H1 (cell line): ENCODE measurements around the gene UPF2. TPM values are rescaled to one million over a fixed set of nuclear protein-coding genes. Genes with fewer than 3 reads are reported as not detected.

ENCODE experiments used
- ASH2L ChIP-seq: fragments of 200-600, 300-600 bp; sonication (generic); IDR thresholded peaks from one replicate; pipeline ENCODE4 v1.7.1; 2017; ENCODE audit warnings: low read length
- BCL11A ChIP-seq, 2 experiments: IDR thresholded peaks; one replicate each; pipeline ENCODE4 v1.6.1; 2011; ENCODE audit warnings: low read depth in 2 of 2, low read length in 2 of 2, mild to moderate bottlenecking in 2 of 2
- CHD2 ChIP-seq: IDR thresholded peaks from 2 replicates; pipeline ENCODE4 v1.6.1; 2012; ENCODE audit warnings: low read length, improper control_type of control experiment
- HDAC2 ChIP-seq, 2 experiments: fragments of 300-600 bp in 1 of 2; sonication (generic) in 1 of 2; IDR thresholded peaks; 2 replicates each; pipeline ENCODE4 v1.6.1; 2011 to 2012; ENCODE audit warnings: low read depth in 2 of 2, low read length in 2 of 2, mild to moderate bottlenecking in 2 of 2, moderate library complexity in 2 of 2, borderline replicate concordance in 1 of 2, inconsistent platforms in 1 of 2
- SAP30 ChIP-seq: fragments of 300-600 bp; sonication (generic); IDR thresholded peaks from 2 replicates; pipeline ENCODE4 v1.7.1; 2012; ENCODE audit warnings: low read length, moderate library complexity, mild to moderate bottlenecking, inconsistent platforms; ENCODE audit not compliant: insufficient read depth, insufficient replicate concordance
- TEAD4 ChIP-seq: IDR thresholded peaks from 2 replicates; pipeline ENCODE4 v1.6.1; 2012; ENCODE audit warnings: low read depth, low read length, inconsistent platforms, mixed read lengths
- polyA plus RNA-seq, 7 experiments: library from polyadenylated mRNA; depleted of rRNA in 3 of 7; stranded (reverse) in 5 of 7; unstranded in 2 of 7; fragments of >200 nt in 5 of 7; fragments of 200-250 nt in 2 of 7; gene quantifications; 1 replicate in 5 of 7; 2 replicates in 1 of 7; 4 replicates in 1 of 7; pipeline versions ENCODE4 v1.2.1 to v1.2.3, GENCODE V29; 2011 to 2013; ENCODE audit warnings: missing spikeins in 2 of 7, mixed read lengths in 2 of 7
- total RNA-seq: library from RNA; stranded (reverse); fragmentation: NEBNext Ultra II Directional; extraction: Animal tissue kit (Norgen Biotek cat#: 25700); gene quantifications from 2 replicates; pipeline ENCODE4 v1.2.1, GENCODE V29; 2021
- TF ChIP-seq, protein P1 (sequence below): IDR thresholded peaks from 2 replicates; pipeline ENCODE4 v1.6.1; 2011; ENCODE audit warnings: low read length, improper control_type of control experiment

UPF2 gene
- total and polyA plus RNA-seq, 2 of the 8 experiments (the other 6 are each of a cell fraction or from before 2014, with no cell fraction given): 6.2 to 32.8 TPM

DNA sequence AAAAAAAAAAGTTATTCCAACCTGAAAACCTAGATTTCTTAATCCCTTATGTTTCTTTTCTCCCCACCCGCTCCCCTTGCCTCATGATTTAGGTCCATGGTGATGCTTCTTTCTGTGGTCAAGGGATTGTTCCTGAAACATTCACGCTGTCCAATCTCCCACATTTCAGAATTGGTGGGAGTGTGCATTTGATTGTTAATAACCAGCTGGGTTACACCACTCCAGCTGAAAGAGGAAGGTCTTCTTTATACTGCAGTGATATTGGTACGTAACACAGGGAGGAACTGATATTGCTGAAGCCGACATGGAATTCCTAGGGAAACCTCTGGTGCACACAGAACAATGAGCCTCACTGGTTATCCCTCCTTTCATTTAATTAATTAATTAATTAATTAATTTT lies 48.8 kb upstream of the UPF2 start (continued):
- TF ChIP-seq ASH2L: no peak
- TF ChIP-seq SAP30: no peak
- no peak for TF ChIP-seq BCL11A (IDR thresholded peaks at IDR 0.05; ENCODE audit: low read depth in 2 of 2, low read length in 2 of 2)
- TF ChIP-seq TEAD4: no peak
- no peak for TF ChIP-seq HDAC2 (IDR thresholded peaks at IDR 0.05; ENCODE audit: borderline replicate concordance in 1 of 2, low read depth in 2 of 2, low read length in 2 of 2)
- TF ChIP-seq, protein P1, sequence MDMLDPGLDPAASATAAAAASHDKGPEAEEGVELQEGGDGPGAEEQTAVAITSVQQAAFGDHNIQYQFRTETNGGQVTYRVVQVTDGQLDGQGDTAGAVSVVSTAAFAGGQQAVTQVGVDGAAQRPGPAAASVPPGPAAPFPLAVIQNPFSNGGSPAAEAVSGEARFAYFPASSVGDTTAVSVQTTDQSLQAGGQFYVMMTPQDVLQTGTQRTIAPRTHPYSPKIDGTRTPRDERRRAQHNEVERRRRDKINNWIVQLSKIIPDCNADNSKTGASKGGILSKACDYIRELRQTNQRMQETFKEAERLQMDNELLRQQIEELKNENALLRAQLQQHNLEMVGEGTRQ: no peak
- no peak for TF ChIP-seq CHD2
